Raji (cell line): Measurements from ENCODE around the gene PKP1.

Source experiments
- POLR2A ChIP-seq: IDR thresholded peaks from 2 replicates; pipeline ENCODE4 v1.6.1; 2011; ENCODE audit warnings: low read depth, low read length, control low read depth; ENCODE audit not compliant: insufficient read depth

The PKP1 gene

GRCh38 chr1:201268604-201269151 lies 14.6 kb upstream of the PKP1 start:
- TF ChIP-seq POLR2A, result no peak

GRCh38 chr1:201269281-201269680 lies 14.0 kb upstream of the PKP1 start:
- no peak for TF ChIP-seq POLR2A

GRCh38 chr1:201269900-201270410 lies 13.4 kb upstream of the PKP1 start:
- no peak for TF ChIP-seq POLR2A

- no peak for TF ChIP-seq POLR2A
Measured at GRCh38 chr1:201270616-201271390, 12.5 kb upstream of the PKP1 start.

- TF ChIP-seq POLR2A, result no peak
Measured at GRCh38 chr1:201272799-201273198, 10.5 kb upstream of the PKP1 start.

- TF ChIP-seq POLR2A, result no peak
Measured at GRCh38 chr1:201274616-201275252, 8.6 kb upstream of the PKP1 start.

- no peak for TF ChIP-seq POLR2A
Measured at GRCh38 chr1:201275253-201275666, 8.0 kb upstream of the PKP1 start.

- no peak for TF ChIP-seq POLR2A
Measured at GRCh38 chr1:201276891-201277290, 6.4 kb upstream of the PKP1 start.

- no peak for TF ChIP-seq POLR2A
Measured at GRCh38 chr1:201277441-201277840, 5.9 kb upstream of the PKP1 start.

- no peak for TF ChIP-seq POLR2A
Measured at GRCh38 chr1:201279313-201279712, 4.0 kb upstream of the PKP1 start.

- TF ChIP-seq POLR2A, result no peak
Measured at GRCh38 chr1:201280884-201281283, 2.4 kb upstream of the PKP1 start.

- TF ChIP-seq POLR2A, result no peak
Measured at GRCh38 chr1:201281573-201281972, 1.7 kb upstream of the PKP1 start.

GRCh38 chr1:201282216-201282615 lies 1.1 kb upstream of the PKP1 start:
- TF ChIP-seq POLR2A, result no peak

GRCh38 chr1:201283836-201284553 lies 689 bp downstream of the PKP1 start:
- no peak for TF ChIP-seq POLR2A

- no peak for TF ChIP-seq POLR2A
Measured at GRCh38 chr1:201284636-201285035, 1.3 kb downstream of the PKP1 start.

GRCh38 chr1:201285846-201286245 lies 2.5 kb downstream of the PKP1 start:
- TF ChIP-seq POLR2A, result no peak

GRCh38 chr1:201286445-201286844 lies 3.1 kb downstream of the PKP1 start:
- no peak for TF ChIP-seq POLR2A
